ENCODE results near the gene EFNB3.

GRCh38 chr17:7656958-7657609, 47.9 kb upstream of the EFNB3 start:
- TF ChIP-seq CTCF (IDR thresholded peaks at IDR 0.05) (no peak), POLR2A (IDR thresholded peaks at IDR 0.05) (no peak), EP300 (IDR thresholded peaks at IDR 0.05) (no peak)

Measured in upper lobe of left lung (tissue), 4 donors.